H1 (cell line): Measurements from ENCODE around the gene PPARGC1A. TPM values are rescaled to one million over a fixed set of nuclear protein-coding genes. Genes with fewer than 3 reads are reported as not detected.

Source experiments
- CTCF ChIA-PET: fragments of 300-600 bp; sonication (Branson Sonifier 250); formaldehyde crosslinking; loops from one replicate; lab custom pipeline; 2021; ENCODE audit not compliant: partially characterized antibody; lab: Charles Lee
- POLR2A ChIA-PET: fragments of 300-600 bp; sonication (Branson Sonifier 250); formaldehyde crosslinking; loops from one replicate; lab custom pipeline; 2021; ENCODE audit warnings: inconsistent platforms; ENCODE audit not compliant: partially characterized antibody; lab: Charles Lee
- DNase-seq, 2 experiments: peaks; one replicate each; pipeline versions ENCODE4 v3.0.0 to v3.0.0-alpha.2; 2010 to 2022; ENCODE audit warnings: low spot score in 2 of 2, low read depth in 1 of 2, mixed read lengths in 1 of 2
- FAIRE-seq: peaks from 2 replicates; lab custom pipeline; 2011; peaks lifted over from hg19 to GRCh38; lab: Jason Lieb, UNC
- H2AFZ ChIP-seq: 2 replicates; pipeline ENCODE4 v1.8.1; 2012; ENCODE audit warnings: low read length, inconsistent platforms
- H2AK5ac ChIP-seq: 2 replicates; pipeline ENCODE4 v1.6.1; 2013; ENCODE audit warnings: low read depth, low read length
- H2BK120ac ChIP-seq: replicated peaks from 2 replicates; pipeline ENCODE3; 2013; ENCODE audit warnings: low read depth, low read length, inconsistent platforms
- H2BK12ac ChIP-seq: 2 replicates; pipeline ENCODE4 v1.6.1; 2013; ENCODE audit warnings: low read depth, low read length
- H2BK15ac ChIP-seq: 2 replicates; pipeline ENCODE4 v1.6.1; 2013; ENCODE audit warnings: low read length
- H2BK20ac ChIP-seq: 2 replicates; pipeline ENCODE4 v1.6.1; 2013; ENCODE audit warnings: low read length
- H2BK5ac ChIP-seq: 2 replicates; pipeline ENCODE4 v1.6.1; 2013; ENCODE audit warnings: low read depth, low read length
- H3K14ac ChIP-seq: 2 replicates; pipeline ENCODE4 v1.6.1; 2013; ENCODE audit warnings: inconsistent platforms; ENCODE audit not compliant: insufficient read length
- H3K18ac ChIP-seq: 2 replicates; pipeline ENCODE4 v1.6.1; 2013; ENCODE audit warnings: low read length; ENCODE audit errors: extremely low read depth
- H3K23ac ChIP-seq: 2 replicates; pipeline ENCODE4 v1.6.1; 2013; ENCODE audit warnings: inconsistent platforms; ENCODE audit not compliant: insufficient read length
- H3K23me2 ChIP-seq: 2 replicates; pipeline ENCODE4 v1.6.1; 2013; ENCODE audit warnings: low read depth, low read length
- H3K27ac ChIP-seq: 2 replicates; pipeline ENCODE4 v1.6.1; 2011; ENCODE audit warnings: low read depth, low read length, inconsistent platforms
- H3K27me3 ChIP-seq, 4 experiments: replicated peaks in 1 of 4; 1 replicate in 1 of 4; 2 replicates in 3 of 4; pipeline versions ENCODE4 v1.6.1 to v1.8.1; 2011 to 2013; ENCODE audit warnings: low read length in 3 of 4, mild to moderate bottlenecking in 3 of 4, inconsistent platforms in 2 of 4, mixed read lengths in 2 of 4, moderate library complexity in 1 of 4; ENCODE audit not compliant: control insufficient read depth in 3 of 4, insufficient read depth in 3 of 4; ENCODE audit errors: extremely low read depth in 1 of 4
- H3K36me3 ChIP-seq, 4 experiments: 2 replicates each; pipeline versions ENCODE4 v1.6.1 to v1.8.1; 2011 to 2013; ENCODE audit warnings: mild to moderate bottlenecking in 4 of 4, low read length in 3 of 4, moderate library complexity in 2 of 4, control low read depth in 1 of 4, inconsistent platforms in 1 of 4; ENCODE audit not compliant: insufficient read depth in 4 of 4, control insufficient read depth in 2 of 4
- H3K4ac ChIP-seq: replicated peaks from 2 replicates; pipeline ENCODE3; 2013; ENCODE audit warnings: low read length, low read depth, mixed read lengths, inconsistent platforms; ENCODE audit not compliant: insufficient read length
- H3K4me1 ChIP-seq, 4 experiments: replicated peaks in 1 of 4; 1 replicate in 1 of 4; 2 replicates in 3 of 4; pipeline versions ENCODE4 v1.6.1 to v1.8.1; 2011 to 2013; ENCODE audit warnings: low read length in 3 of 4, inconsistent platforms in 2 of 4, mixed read lengths in 1 of 4; ENCODE audit not compliant: insufficient read depth in 4 of 4, control insufficient read depth in 3 of 4
- H3K4me2 ChIP-seq, 2 experiments: 2 replicates each; pipeline versions ENCODE4 v1.6.1 to v1.8.1; 2011 to 2013; ENCODE audit warnings: low read depth in 2 of 2, low read length in 2 of 2, control low read depth in 1 of 2, inconsistent platforms in 1 of 2, mild to moderate bottlenecking in 1 of 2; ENCODE audit not compliant: insufficient read depth in 1 of 2
- H3K4me3 ChIP-seq, 4 experiments: fragments of 200-600, 300-600 bp in 1 of 4; sonication (generic), shearing (Covaris generic), sonication (Bioruptor Twin) in 1 of 4; 2 replicates each; pipeline versions ENCODE4 v1.5.1 to v1.8.1; 2011 to 2016; ENCODE audit warnings: low read length in 4 of 4, low read depth in 3 of 4, control low read depth in 2 of 4, inconsistent platforms in 2 of 4, mild to moderate bottlenecking in 2 of 4, mixed read lengths in 1 of 4, moderate library complexity in 1 of 4; ENCODE audit not compliant: insufficient read depth in 2 of 4; ENCODE audit errors: extremely low read depth in 1 of 4
- H3K56ac ChIP-seq: replicated peaks from 2 replicates; pipeline ENCODE3; 2013; ENCODE audit warnings: low read depth, mild to moderate bottlenecking, mixed read lengths, low read length, inconsistent platforms; ENCODE audit not compliant: insufficient read length
- H3K79me1 ChIP-seq: 2 replicates; pipeline ENCODE4 v1.6.1; 2013; ENCODE audit warnings: low read depth, low read length, control low read depth
- H3K79me2 ChIP-seq, 2 experiments: 2 replicates each; pipeline versions ENCODE4 v1.6.1 to v1.8.1; 2012 to 2013; ENCODE audit warnings: low read length in 2 of 2, mild to moderate bottlenecking in 2 of 2, inconsistent platforms in 1 of 2; ENCODE audit not compliant: insufficient read depth in 2 of 2, control insufficient read depth in 1 of 2
- H3K9ac ChIP-seq, 4 experiments: replicated peaks in 1 of 4; 1 replicate in 1 of 4; 2 replicates in 3 of 4; pipeline versions ENCODE4 v1.6.1 to v1.8.1; 2011 to 2013; ENCODE audit warnings: low read depth in 3 of 4, low read length in 3 of 4, control low read depth in 2 of 4, mild to moderate bottlenecking in 2 of 4, moderate library complexity in 2 of 4, inconsistent platforms in 1 of 4; ENCODE audit errors: extremely low read depth in 1 of 4
- H3K9me3 ChIP-seq, 2 experiments: 2 replicates each; pipeline versions ENCODE4 v1.6.1 to v1.8.1; 2012 to 2013; ENCODE audit warnings: mild to moderate bottlenecking in 2 of 2, moderate library complexity in 2 of 2, control low read depth in 1 of 2, inconsistent platforms in 1 of 2, low read depth in 1 of 2, low read length in 1 of 2, mixed read lengths in 1 of 2; ENCODE audit not compliant: insufficient read depth in 2 of 2
- H4K20me1 ChIP-seq, 2 experiments: replicated peaks in 1 of 2; 2 replicates each; pipeline versions ENCODE3 to v1.8.1; 2011 to 2013; ENCODE audit warnings: inconsistent platforms in 2 of 2, low read length in 2 of 2, mild to moderate bottlenecking in 1 of 2; ENCODE audit not compliant: insufficient read depth in 2 of 2, control insufficient read depth in 1 of 2
- H4K5ac ChIP-seq: 2 replicates; pipeline ENCODE4 v1.6.1; 2013; ENCODE audit warnings: low read length, low read depth, mixed read lengths, inconsistent platforms; ENCODE audit not compliant: insufficient read length
- H4K8ac ChIP-seq: 2 replicates; pipeline ENCODE4 v1.8.0; 2013; ENCODE audit warnings: mild to moderate bottlenecking, moderate library complexity, low read length, inconsistent platforms; ENCODE audit not compliant: insufficient read depth; ENCODE audit errors: extremely low read depth
- H4K91ac ChIP-seq: replicated peaks from 2 replicates; pipeline ENCODE3; 2013; ENCODE audit warnings: low read length, mixed read lengths, inconsistent platforms; ENCODE audit not compliant: insufficient read length
- BRCA1 ChIP-seq: IDR thresholded peaks from 2 replicates; pipeline ENCODE4 v1.6.1; 2012; ENCODE audit warnings: low read depth, low read length, improper control_type of control experiment
- CTBP2 ChIP-seq: IDR thresholded peaks from 2 replicates; pipeline ENCODE4 v1.7.0; 2011; ENCODE audit warnings: borderline replicate concordance, mild to moderate bottlenecking, moderate library complexity, mixed read lengths, low read length; ENCODE audit not compliant: insufficient read depth, insufficient read length
- E2F6 ChIP-seq: IDR thresholded peaks from 2 replicates; pipeline ENCODE4 v1.6.1; 2012; ENCODE audit warnings: inconsistent platforms
- POLR2A ChIP-seq, 2 experiments: IDR thresholded peaks; 1 replicate in 1 of 2; 2 replicates in 1 of 2; pipeline ENCODE4 v1.6.1; 2011; ENCODE audit warnings: low read depth in 2 of 2, low read length in 2 of 2, mild to moderate bottlenecking in 2 of 2; ENCODE audit errors: control extremely low read depth in 1 of 2
- TEAD4 ChIP-seq: IDR thresholded peaks from 2 replicates; pipeline ENCODE4 v1.6.1; 2012; ENCODE audit warnings: low read depth, low read length, inconsistent platforms, mixed read lengths
- USF2 ChIP-seq: IDR thresholded peaks from 2 replicates; pipeline ENCODE4 v1.6.1; 2011; ENCODE audit warnings: low read length, improper control_type of control experiment
- WGBS, 2 experiments: shearing (Covaris generic) in 1 of 2; methylation state at CpG; one replicate each; pipeline versions ENCODE4 v1.1.6 to v1.1.7; 2013 to 2015; ENCODE audit warnings: low lambda C conversion rate in 2 of 2, mixed read lengths in 2 of 2, inconsistent platforms in 1 of 2, low coverage in 1 of 2, missing lambda C conversion rate in 1 of 2; ENCODE audit not compliant: insufficient replicate concordance in 2 of 2, insufficient coverage in 1 of 2, insufficient read length in 1 of 2; ENCODE audit errors: extremely low coverage in 1 of 2, missing lambda C conversion rate in 1 of 2; 5-methylcytosine and 5-hydroxymethylcytosine counted together
- polyA plus RNA-seq, 7 experiments: library from polyadenylated mRNA; depleted of rRNA in 3 of 7; stranded (reverse) in 5 of 7; unstranded in 2 of 7; fragments of >200 nt in 5 of 7; fragments of 200-250 nt in 2 of 7; gene quantifications; 1 replicate in 5 of 7; 2 replicates in 1 of 7; 4 replicates in 1 of 7; pipeline versions ENCODE4 v1.2.1 to v1.2.3, GENCODE V29; 2011 to 2013; ENCODE audit warnings: missing spikeins in 2 of 7, mixed read lengths in 2 of 7
- total RNA-seq: library from RNA; stranded (reverse); fragmentation: NEBNext Ultra II Directional; extraction: Animal tissue kit (Norgen Biotek cat#: 25700); gene quantifications from 2 replicates; pipeline ENCODE4 v1.2.1, GENCODE V29; 2021

PPARGC1A gene
- total and polyA plus RNA-seq, 2 of the 8 experiments (the other 6 are each of a cell fraction or from before 2014, with no cell fraction given), result 0.54 to 1.4 TPM

- Histone ChIP-seq H3K4me1 (peaks cover 0 to 7% (median 5%) of the 10 kb centered on the region in 4 experiments; a peak in 5 of 7 replicates), H2BK120ac (no peak overlapping the region), H4K91ac (no peak overlapping the region), H3K18ac (no peak overlapping the region), H3K4ac (no peak overlapping the region), H4K20me1 (no peaks in the 10 kb centered on the region), H3K4me3 (no peak overlapping the region), H3K23me2 (no peaks in the 10 kb centered on the region), H3K79me2 (no peaks in the 10 kb centered on the region), H3K79me1 (no peaks in the 10 kb centered on the region), H3K14ac (no peak overlapping the region), H3K9ac (no peak overlapping the region), H3K27me3 (no peaks in the 10 kb centered on the region), H3K56ac (no peak overlapping the region), H2BK12ac (no peak overlapping the region), H4K8ac (no peak overlapping the region), H4K5ac (no peak overlapping the region), H2AK5ac (no peak overlapping the region), H3K9me3 (no peaks in the 10 kb centered on the region), H3K27ac (no peak overlapping the region), H3K23ac (no peak overlapping the region), H3K4me2 (no peak overlapping the region), H3K36me3 (no peaks in the 10 kb centered on the region), H2BK15ac (no peak overlapping the region), H2BK5ac (no peak overlapping the region), H2AFZ (no peak overlapping the region), H2BK20ac (no peak overlapping the region)
- no peak for TF ChIP-seq TEAD4
- TF ChIP-seq CTBP2, result no peak
- TF ChIP-seq USF2, result no peak
- no peak for TF ChIP-seq POLR2A (IDR thresholded peaks at IDR 0.05; ENCODE audit: control extremely low read depth in 1 of 2, low read depth in 2 of 2, low read length in 2 of 2)
- TF ChIP-seq BRCA1, result no peak
- TF ChIP-seq E2F6, result no peak
- ChIA-PET CTCF (interaction anchor here (0.9 to 1.4 kb wide), 3 partner anchors 22 to 85 kb away, joined by 3 to 5 read pairs (median 3); no protein-coding TSS in a partner anchor), POLR2A (no interaction called here)
- DNase-seq, result no peak
- 89% methylated on average over 2 of the region's 2 CpGs; no CpG with 5 or more reads in 1 of the 2 experiments for WGBS, 2 experiments
- FAIRE-seq, result no peak
These were observed 15.3 kb downstream of the PPARGC1A start for GRCh38 chr4:23874536-23874901.
